ENCODE measurements around the gene EML1.
A peak's percentile ranks its signal among the peaks of the same experiment; 100 is the strongest.

The EML1 gene

GRCh38 chr14:99820702-99821331 lies 27.6 kb downstream of the EML1 start:
- DNase-seq (ENCODE audit: insufficient read length, low spot score) (no peak), FAIRE-seq (no peak)

- FAIRE-seq: peak; percentile 90
- peak; percentile 71 for DNase-seq (ENCODE audit: insufficient read length, low spot score)
Observed at GRCh38 chr14:99821519-99822508, 28.6 kb downstream of the EML1 start.

- DNase-seq (ENCODE audit: insufficient read length, low spot score): no peak
- FAIRE-seq: no peak
Observed at GRCh38 chr14:99822800-99823455, 29.7 kb downstream of the EML1 start.

GRCh38 chr14:99824776-99825175 lies 31.6 kb downstream of the EML1 start:
- FAIRE-seq: no peak

GRCh38 chr14:99829450-99829849 lies 36.2 kb downstream of the EML1 start:
- FAIRE-seq (no peak), DNase-seq (ENCODE audit: insufficient read length, low spot score) (no peak)

More at GRCh38 chr14:99824776-99825175, 31.6 kb downstream of the EML1 start:
- no peak for DNase-seq (ENCODE audit: insufficient read length, low spot score)

- no peak for FAIRE-seq
- DNase-seq (ENCODE audit: insufficient read length, low spot score): no peak
Observed at GRCh38 chr14:99831303-99831702, 38.1 kb downstream of the EML1 start.

- FAIRE-seq (no peak), DNase-seq (ENCODE audit: insufficient read length, low spot score) (no peak)
Observed at GRCh38 chr14:99831903-99832685, 38.9 kb downstream of the EML1 start.

- DNase-seq (ENCODE audit: insufficient read length, low spot score) (no peak), FAIRE-seq (no peak)
Observed at GRCh38 chr14:99837822-99838221, 44.6 kb downstream of the EML1 start.

GRCh38 chr14:99838639-99839134 lies 45.5 kb downstream of the EML1 start:
- DNase-seq (ENCODE audit: insufficient read length, low spot score): peak; percentile 32

GRCh38 chr14:99839696-99840095 lies 46.5 kb downstream of the EML1 start:
- FAIRE-seq (no peak), DNase-seq (ENCODE audit: insufficient read length, low spot score) (no peak)

More at GRCh38 chr14:99838639-99839134, 45.5 kb downstream of the EML1 start:
- FAIRE-seq: no peak

GRCh38 chr14:99840265-99840664 lies 47.1 kb downstream of the EML1 start:
- DNase-seq (ENCODE audit: insufficient read length, low spot score) (no peak), FAIRE-seq (no peak)

GRCh38 chr14:99840774-99841305 lies 47.6 kb downstream of the EML1 start:
- DNase-seq (ENCODE audit: insufficient read length, low spot score) (no peak), FAIRE-seq (no peak)

GRCh38 chr14:99841436-99842071 lies 48.3 kb downstream of the EML1 start:
- DNase-seq (ENCODE audit: insufficient read length, low spot score) (no peak), FAIRE-seq (no peak)

- FAIRE-seq (no peak), DNase-seq (ENCODE audit: insufficient read length, low spot score) (no peak)
Observed at GRCh38 chr14:99842141-99842540, 48.9 kb downstream of the EML1 start.

- DNase-seq (ENCODE audit: insufficient read length, low spot score) (no peak), FAIRE-seq (no peak)
Observed at GRCh38 chr14:99846808-99847207, 53.6 kb downstream of the EML1 start.

GRCh38 chr14:99850709-99851108 lies 57.5 kb downstream of the EML1 start:
- DNase-seq (ENCODE audit: insufficient read length, low spot score) (no peak), FAIRE-seq (no peak)

GRCh38 chr14:99852578-99852977 lies 59.4 kb downstream of the EML1 start:
- FAIRE-seq (no peak), DNase-seq (ENCODE audit: insufficient read length, low spot score) (no peak)

GRCh38 chr14:99853206-99853605 lies 60.0 kb downstream of the EML1 start:
- FAIRE-seq: no peak

GRCh38 chr14:99854831-99855230 lies 61.6 kb downstream of the EML1 start:
- DNase-seq (ENCODE audit: insufficient read length, low spot score) (no peak), FAIRE-seq (no peak)

More at GRCh38 chr14:99853206-99853605, 60.0 kb downstream of the EML1 start:
- no peak for DNase-seq (ENCODE audit: insufficient read length, low spot score)

Measured in HTR-8/SVneo (cell line).